ENCODE results near the gene RGS10.
"Not testable (repeated sequence)": the region's sequence is repeated elsewhere in the genome, so short reads cannot be mapped to it uniquely, and the experiment has no call there.

Gene RGS10

GRCh38 chr10:119466655-119467054, 75.9 kb downstream of the RGS10 start:
- no peak overlapping the region for H3K4me3 ChIP-seq (ENCODE audit: low read depth in 1 of 2, low read length in 2 of 2)
- H3K27me3 ChIP-seq (ENCODE audit: insufficient read depth, low read length, poor library complexity): no peaks in the 10 kb centered on the region
- no peak overlapping the region for H3K9ac ChIP-seq (ENCODE audit: low read depth, low read length)
- no peaks in the 10 kb centered on the region for H4K20me1 ChIP-seq (ENCODE audit: insufficient read depth, low read length)
- H3K79me2 ChIP-seq (ENCODE audit: insufficient read depth, low read length): no peaks in the 10 kb centered on the region
- no peaks in the 10 kb centered on the region for H3K36me3 ChIP-seq (ENCODE audit: insufficient read depth, low read length)
- ATAC-seq (ENCODE audit: insufficient read depth, low read depth) (0 out of 3 replicates have a peak, but pooled peaks have one; percentile 17), DNase-seq (no peak)
- no peak overlapping the region for H3K27ac ChIP-seq (ENCODE audit: low read length)
- H3K4me1 ChIP-seq (ENCODE audit: insufficient read depth, low read length): no peaks in the 10 kb centered on the region
- TF ChIP-seq EZH2 (IDR thresholded peaks at IDR 0.05; ENCODE audit: borderline replicate concordance, low read depth, low read length, severe bottlenecking): no peak
- TF ChIP-seq, protein P1, sequence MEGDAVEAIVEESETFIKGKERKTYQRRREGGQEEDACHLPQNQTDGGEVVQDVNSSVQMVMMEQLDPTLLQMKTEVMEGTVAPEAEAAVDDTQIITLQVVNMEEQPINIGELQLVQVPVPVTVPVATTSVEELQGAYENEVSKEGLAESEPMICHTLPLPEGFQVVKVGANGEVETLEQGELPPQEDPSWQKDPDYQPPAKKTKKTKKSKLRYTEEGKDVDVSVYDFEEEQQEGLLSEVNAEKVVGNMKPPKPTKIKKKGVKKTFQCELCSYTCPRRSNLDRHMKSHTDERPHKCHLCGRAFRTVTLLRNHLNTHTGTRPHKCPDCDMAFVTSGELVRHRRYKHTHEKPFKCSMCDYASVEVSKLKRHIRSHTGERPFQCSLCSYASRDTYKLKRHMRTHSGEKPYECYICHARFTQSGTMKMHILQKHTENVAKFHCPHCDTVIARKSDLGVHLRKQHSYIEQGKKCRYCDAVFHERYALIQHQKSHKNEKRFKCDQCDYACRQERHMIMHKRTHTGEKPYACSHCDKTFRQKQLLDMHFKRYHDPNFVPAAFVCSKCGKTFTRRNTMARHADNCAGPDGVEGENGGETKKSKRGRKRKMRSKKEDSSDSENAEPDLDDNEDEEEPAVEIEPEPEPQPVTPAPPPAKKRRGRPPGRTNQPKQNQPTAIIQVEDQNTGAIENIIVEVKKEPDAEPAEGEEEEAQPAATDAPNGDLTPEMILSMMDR (IDR thresholded peaks at IDR 0.05; ENCODE audit: borderline replicate concordance, extremely low read depth, low read length, poor library complexity, severe bottlenecking): no peak
- H3K4me2 ChIP-seq (ENCODE audit: insufficient read depth, low read length): no peak overlapping the region
- H3K9me3 ChIP-seq (ENCODE audit: insufficient read depth, low read length, severe bottlenecking): peaks cover 3% of the 10 kb centered on the region
- no peak overlapping the region for H2AFZ ChIP-seq (ENCODE audit: low read depth, low read length)

GRCh38 chr10:119466076-119466475, 76.4 kb downstream of the RGS10 start:
- no peaks in the 10 kb centered on the region for H3K4me1 ChIP-seq (ENCODE audit: insufficient read depth, low read length)
- H3K27me3 ChIP-seq (ENCODE audit: insufficient read depth, low read length, poor library complexity): no peaks in the 10 kb centered on the region
- peaks cover 3% of the 10 kb centered on the region for H3K9me3 ChIP-seq (ENCODE audit: insufficient read depth, low read length, severe bottlenecking)
- no peak overlapping the region for H3K27ac ChIP-seq (ENCODE audit: low read length)
- H4K20me1 ChIP-seq (ENCODE audit: insufficient read depth, low read length): no peaks in the 10 kb centered on the region
- DNase-seq (no peak), ATAC-seq (ENCODE audit: insufficient read depth, low read depth) (no peak)
- no peak overlapping the region for H2AFZ ChIP-seq (ENCODE audit: low read depth, low read length)
- H3K79me2 ChIP-seq (ENCODE audit: insufficient read depth, low read length): no peaks in the 10 kb centered on the region
- TF ChIP-seq EZH2 (IDR thresholded peaks at IDR 0.05; ENCODE audit: borderline replicate concordance, low read depth, low read length, severe bottlenecking): no peak
- TF ChIP-seq, protein P1 (IDR thresholded peaks at IDR 0.05; ENCODE audit: borderline replicate concordance, extremely low read depth, low read length, poor library complexity, severe bottlenecking): no peak
- H3K9ac ChIP-seq (ENCODE audit: low read depth, low read length): no peak overlapping the region
- H3K36me3 ChIP-seq (ENCODE audit: insufficient read depth, low read length): no peaks in the 10 kb centered on the region
- no peak overlapping the region for H3K4me2 ChIP-seq (ENCODE audit: insufficient read depth, low read length)
- no peak overlapping the region for H3K4me3 ChIP-seq (ENCODE audit: low read depth in 1 of 2, low read length in 2 of 2)

- Histone ChIP-seq H3K79me2 (ENCODE audit: insufficient read depth, low read length) (no peaks in the 10 kb centered on the region), H3K36me3 (ENCODE audit: insufficient read depth, low read length) (no peaks in the 10 kb centered on the region), H4K20me1 (ENCODE audit: insufficient read depth, low read length) (no peaks in the 10 kb centered on the region), H3K27me3 (ENCODE audit: insufficient read depth, low read length, poor library complexity) (no peaks in the 10 kb centered on the region), H3K4me2 (ENCODE audit: insufficient read depth, low read length) (no peak overlapping the region), H3K4me1 (ENCODE audit: insufficient read depth, low read length) (no peaks in the 10 kb centered on the region), H3K27ac (ENCODE audit: low read length) (no peak overlapping the region), H3K9ac (ENCODE audit: low read depth, low read length) (no peak overlapping the region), H3K9me3 (ENCODE audit: insufficient read depth, low read length, severe bottlenecking) (peaks cover 3% of the 10 kb centered on the region), H2AFZ (ENCODE audit: low read depth, low read length) (no peak overlapping the region), H3K4me3 (ENCODE audit: low read depth in 1 of 2, low read length in 2 of 2) (no peak overlapping the region)
- TF ChIP-seq, protein P1 (IDR thresholded peaks at IDR 0.05; ENCODE audit: borderline replicate concordance, extremely low read depth, low read length, poor library complexity, severe bottlenecking): no peak
- ATAC-seq (ENCODE audit: insufficient read depth, low read depth) (no peak), DNase-seq (no peak)
Observed at GRCh38 chr10:119465085-119465484, 77.4 kb downstream of the RGS10 start.

DNA sequence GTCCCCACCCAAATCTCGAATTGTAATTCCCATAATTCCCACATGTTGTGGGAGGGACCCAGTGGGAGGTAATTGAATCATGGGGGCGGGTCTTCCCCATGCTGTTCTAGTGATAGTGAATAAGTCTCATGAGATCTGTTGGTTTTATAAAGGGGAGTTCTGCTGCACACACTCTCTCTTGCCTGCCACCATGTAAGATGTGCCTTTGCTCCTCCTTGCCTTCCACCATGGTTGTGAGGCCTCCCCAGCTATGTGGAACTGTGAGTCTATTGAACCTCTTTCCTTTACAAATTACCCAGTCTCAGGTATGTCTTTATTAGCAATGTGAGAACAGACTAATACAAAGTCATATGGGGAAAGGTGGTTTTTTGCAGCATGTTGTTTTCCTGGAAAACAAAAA, 79.3 kb downstream of the RGS10 start:
- not testable (repeated sequence) for H3K27me3 ChIP-seq (ENCODE audit: insufficient read depth, low read length, poor library complexity); H4K20me1 ChIP-seq (ENCODE audit: insufficient read depth, low read length); H2AFZ ChIP-seq (ENCODE audit: low read depth, low read length); H3K79me2 ChIP-seq (ENCODE audit: insufficient read depth, low read length); H3K4me3 ChIP-seq (ENCODE audit: low read depth in 1 of 2, low read length in 2 of 2); ATAC-seq (ENCODE audit: insufficient read depth, low read depth); H3K4me1 ChIP-seq (ENCODE audit: insufficient read depth, low read length); DNase-seq; H3K27ac ChIP-seq (ENCODE audit: low read length); H3K4me2 ChIP-seq (ENCODE audit: insufficient read depth, low read length); H3K9me3 ChIP-seq (ENCODE audit: insufficient read depth, low read length, severe bottlenecking); H3K9ac ChIP-seq (ENCODE audit: low read depth, low read length); H3K36me3 ChIP-seq (ENCODE audit: insufficient read depth, low read length)

All from DND-41 (cell line).